GM23248 (cell line): ENCODE measurements around the gene NLRP11.

Experiments used
- EZH2 ChIP-seq: fragments of 200-600 bp; sonication (generic); IDR thresholded peaks from 2 replicates; pipeline ENCODE4 v1.6.1; 2018; ENCODE audit warnings: antibody characterized with exemption, mild to moderate bottlenecking; ENCODE audit not compliant: insufficient read depth, poor library complexity, severe bottlenecking
- EZH2phosphoT487 ChIP-seq: fragments of 200-600 bp; sonication (generic); IDR thresholded peaks from 2 replicates; pipeline ENCODE4 v1.6.1; 2018; ENCODE audit warnings: antibody characterized with exemption, moderate library complexity, mild to moderate bottlenecking, low read depth; ENCODE audit not compliant: insufficient read depth

DNA sequence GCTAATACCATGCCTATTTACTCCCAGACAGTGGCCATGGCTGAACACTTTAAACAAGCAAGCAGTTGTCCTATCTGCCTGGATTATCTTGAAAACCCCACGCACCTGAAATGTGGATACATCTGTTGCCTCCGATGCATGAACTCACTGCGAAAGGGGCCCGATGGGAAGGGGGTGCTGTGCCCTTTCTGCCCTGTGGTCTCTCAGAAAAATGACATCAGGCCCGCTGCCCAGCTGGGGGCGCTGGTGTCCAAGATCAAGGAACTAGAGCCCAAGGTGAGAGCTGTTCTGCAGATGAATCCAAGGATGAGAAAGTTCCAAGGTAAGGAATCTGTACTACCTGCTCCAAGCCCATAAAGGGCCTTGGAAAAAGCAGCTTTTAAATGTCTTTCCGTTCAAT lies 54.3 kb downstream of the NLRP11 start:
- TF ChIP-seq EZH2, result no peak
- TF ChIP-seq EZH2phosphoT487, result no peak
